ENCODE measurements around the gene TMEM14A.

The TMEM14A gene

DNA sequence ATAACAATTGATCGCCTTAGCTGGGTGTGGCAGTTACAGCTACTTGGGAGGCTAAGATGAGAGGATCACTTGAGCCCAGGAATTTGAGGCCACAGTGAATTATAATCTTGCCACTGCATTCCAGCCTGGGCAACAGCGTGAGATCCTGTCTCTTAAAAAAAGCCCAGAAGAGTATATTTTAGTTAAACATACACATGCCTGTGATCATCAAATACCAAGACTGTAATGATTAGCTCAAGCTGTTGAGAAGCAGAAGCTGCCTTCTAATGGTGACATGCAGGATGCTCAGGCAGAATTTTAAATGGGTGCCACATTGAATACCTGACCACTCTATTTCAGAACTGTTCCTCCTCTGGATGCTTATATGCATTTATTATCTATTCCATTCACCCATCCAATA lies 8.9 kb upstream of the TMEM14A start:
- peaks cover 28% of the 10 kb centered on the region for H3K4me1 ChIP-seq (ENCODE audit: low read length)
- no peak overlapping the region for H3K9ac ChIP-seq (ENCODE audit: low read length)
- H3K27ac ChIP-seq (ENCODE audit: low read length) = no peak overlapping the region
- peaks cover 10% of the 10 kb centered on the region for H3K36me3 ChIP-seq (replicated peaks; ENCODE audit: low read depth, low read length)
- 0 out of 2 replicates have a peak, but pooled peaks cover 5% of the 10 kb centered on the region for H3K9me3 ChIP-seq (ENCODE audit: insufficient read depth, low read length)
- no peaks in the 10 kb centered on the region for H4K20me1 ChIP-seq (ENCODE audit: insufficient read depth, low read length)
- no peak overlapping the region for H3K4me3 ChIP-seq (ENCODE audit: low read length)
- no peak overlapping the region for H3K4me2 ChIP-seq (ENCODE audit: low read length)
- peaks cover 28% of the 10 kb centered on the region for H3K79me2 ChIP-seq (ENCODE audit: low read length)
- no peaks in the 10 kb centered on the region for H3K27me3 ChIP-seq (ENCODE audit: low read depth, low read length)
- H2AFZ ChIP-seq (ENCODE audit: low read depth, low read length) = no peak overlapping the region
- TF ChIP-seq, protein P1, sequence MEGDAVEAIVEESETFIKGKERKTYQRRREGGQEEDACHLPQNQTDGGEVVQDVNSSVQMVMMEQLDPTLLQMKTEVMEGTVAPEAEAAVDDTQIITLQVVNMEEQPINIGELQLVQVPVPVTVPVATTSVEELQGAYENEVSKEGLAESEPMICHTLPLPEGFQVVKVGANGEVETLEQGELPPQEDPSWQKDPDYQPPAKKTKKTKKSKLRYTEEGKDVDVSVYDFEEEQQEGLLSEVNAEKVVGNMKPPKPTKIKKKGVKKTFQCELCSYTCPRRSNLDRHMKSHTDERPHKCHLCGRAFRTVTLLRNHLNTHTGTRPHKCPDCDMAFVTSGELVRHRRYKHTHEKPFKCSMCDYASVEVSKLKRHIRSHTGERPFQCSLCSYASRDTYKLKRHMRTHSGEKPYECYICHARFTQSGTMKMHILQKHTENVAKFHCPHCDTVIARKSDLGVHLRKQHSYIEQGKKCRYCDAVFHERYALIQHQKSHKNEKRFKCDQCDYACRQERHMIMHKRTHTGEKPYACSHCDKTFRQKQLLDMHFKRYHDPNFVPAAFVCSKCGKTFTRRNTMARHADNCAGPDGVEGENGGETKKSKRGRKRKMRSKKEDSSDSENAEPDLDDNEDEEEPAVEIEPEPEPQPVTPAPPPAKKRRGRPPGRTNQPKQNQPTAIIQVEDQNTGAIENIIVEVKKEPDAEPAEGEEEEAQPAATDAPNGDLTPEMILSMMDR (IDR thresholded peaks at IDR 0.05; ENCODE audit: low read depth, low read length) = peak; percentile 19
- TF ChIP-seq EZH2phosphoT487 (IDR thresholded peaks at IDR 0.05; ENCODE audit: low read depth) = no peak

DNA sequence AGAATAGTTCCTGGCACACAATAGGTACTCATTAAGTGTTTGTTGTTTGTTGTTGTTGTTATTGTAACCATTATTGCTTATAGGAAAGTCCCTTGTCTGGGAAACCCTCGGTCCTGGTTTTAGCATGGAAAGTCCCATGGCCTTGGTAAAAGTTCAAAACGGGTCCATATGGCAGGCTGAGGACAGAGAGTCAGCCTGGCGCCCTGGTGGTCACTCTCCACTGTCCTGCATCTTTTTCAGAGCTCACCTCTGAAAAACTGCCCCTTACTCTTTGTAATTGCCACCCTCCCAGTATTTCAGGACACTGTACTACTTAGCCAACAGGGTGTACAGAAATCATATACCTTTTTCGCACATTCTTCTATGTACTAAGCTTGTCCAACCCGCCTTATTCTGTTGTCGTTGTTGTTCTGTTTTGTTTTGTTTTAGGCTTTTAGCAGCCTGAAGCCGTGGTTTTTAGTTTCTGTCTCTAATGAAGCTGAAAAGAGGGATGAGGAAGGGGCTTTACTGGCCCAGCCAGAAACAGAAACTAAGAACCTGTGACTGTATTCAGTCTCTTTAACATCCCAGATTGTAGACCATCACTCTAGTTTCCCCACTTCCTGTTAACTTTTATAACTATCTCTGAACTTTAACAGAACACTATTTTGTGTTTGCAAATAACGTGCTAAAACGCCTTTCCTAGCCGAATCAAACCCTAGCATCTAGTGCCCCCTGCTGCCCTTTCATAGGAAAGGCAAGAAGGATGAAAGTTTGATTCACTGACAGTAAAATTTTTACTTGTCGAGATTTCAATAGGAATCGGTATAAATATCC lies 7.6 kb upstream of the TMEM14A start:
- H3K27me3 ChIP-seq (ENCODE audit: low read depth, low read length) = no peaks in the 10 kb centered on the region
- H3K4me2 ChIP-seq (ENCODE audit: low read length) = peak overlapping the region; percentile 97
- H4K20me1 ChIP-seq (ENCODE audit: insufficient read depth, low read length) = no peaks in the 10 kb centered on the region
- H2AFZ ChIP-seq (ENCODE audit: low read depth, low read length) = peak overlapping the region; percentile 88
- H3K9me3 ChIP-seq (ENCODE audit: insufficient read depth, low read length) = no peaks in the 10 kb centered on the region
- peak overlapping the region; percentile 86 for H3K4me3 ChIP-seq (ENCODE audit: low read length)
- peak overlapping the region; percentile 33 for H3K27ac ChIP-seq (ENCODE audit: low read length)
- H3K9ac ChIP-seq (ENCODE audit: low read length) = peak overlapping the region; percentile 84
- TF ChIP-seq EZH2phosphoT487 (IDR thresholded peaks at IDR 0.05; ENCODE audit: low read depth) = no peak
- TF ChIP-seq, protein P1 (IDR thresholded peaks at IDR 0.05; ENCODE audit: low read depth, low read length) = peak; percentile 96
- peaks cover 28% of the 10 kb centered on the region for H3K79me2 ChIP-seq (ENCODE audit: low read length)
- peaks cover 13% of the 10 kb centered on the region for H3K36me3 ChIP-seq (replicated peaks; ENCODE audit: low read depth, low read length)
- peaks cover 41% of the 10 kb centered on the region for H3K4me1 ChIP-seq (ENCODE audit: low read length)

DNA sequence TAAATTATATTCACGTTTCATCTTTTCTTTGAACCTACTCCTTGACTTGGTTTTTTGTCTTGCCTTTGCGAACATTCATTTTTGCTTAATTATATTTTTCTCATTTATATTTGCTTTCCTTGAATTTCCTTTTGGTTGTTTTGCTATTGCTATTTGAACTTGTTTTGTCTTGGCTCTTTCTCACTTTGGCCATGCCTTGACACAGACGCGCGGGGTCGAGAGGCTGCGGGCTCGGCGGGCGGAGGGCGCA lies 7.1 kb upstream of the TMEM14A start:
- peak overlapping the region; percentile 33 for H3K27ac ChIP-seq (ENCODE audit: low read length)
- H2AFZ ChIP-seq (ENCODE audit: low read depth, low read length) = peak overlapping the region; percentile 88
- H3K79me2 ChIP-seq (ENCODE audit: low read length) = peaks cover 28% of the 10 kb centered on the region

More for the DNA sequence above, 7.1 kb upstream of the TMEM14A start:
- Histone ChIP-seq H3K36me3 (replicated peaks; ENCODE audit: low read depth, low read length) (peaks cover 16% of the 10 kb centered on the region), H4K20me1 (ENCODE audit: insufficient read depth, low read length) (no peaks in the 10 kb centered on the region), H3K4me3 (ENCODE audit: low read length) (peak overlapping the region; percentile 86), H3K4me2 (ENCODE audit: low read length) (peak overlapping the region; percentile 97), H3K27me3 (ENCODE audit: low read depth, low read length) (no peaks in the 10 kb centered on the region), H3K4me1 (ENCODE audit: low read length) (peaks cover 47% of the 10 kb centered on the region), H3K9ac (ENCODE audit: low read length) (peak overlapping the region; percentile 84), H3K9me3 (ENCODE audit: insufficient read depth, low read length) (no peaks in the 10 kb centered on the region)
- TF ChIP-seq EZH2phosphoT487 (IDR thresholded peaks at IDR 0.05; ENCODE audit: low read depth) = no peak
- TF ChIP-seq, protein P1 (IDR thresholded peaks at IDR 0.05; ENCODE audit: low read depth, low read length) = no peak

Data from OCI-LY3 (cell line).